GM12873 (cell line): ENCODE measurements around the gene ADAP1.
A peak's percentile ranks its signal among the peaks of the same experiment; 100 is the strongest.

Experiments
- TF ChIP-seq, protein P1 (sequence below): IDR thresholded peaks from 2 replicates; pipeline ENCODE4 v1.5.1; 2012; ENCODE audit warnings: low read depth, mild to moderate bottlenecking, moderate library complexity, low read length, control low read depth; ENCODE audit not compliant: insufficient read depth; ENCODE audit errors: missing control alignments

ADAP1 gene

DNA sequence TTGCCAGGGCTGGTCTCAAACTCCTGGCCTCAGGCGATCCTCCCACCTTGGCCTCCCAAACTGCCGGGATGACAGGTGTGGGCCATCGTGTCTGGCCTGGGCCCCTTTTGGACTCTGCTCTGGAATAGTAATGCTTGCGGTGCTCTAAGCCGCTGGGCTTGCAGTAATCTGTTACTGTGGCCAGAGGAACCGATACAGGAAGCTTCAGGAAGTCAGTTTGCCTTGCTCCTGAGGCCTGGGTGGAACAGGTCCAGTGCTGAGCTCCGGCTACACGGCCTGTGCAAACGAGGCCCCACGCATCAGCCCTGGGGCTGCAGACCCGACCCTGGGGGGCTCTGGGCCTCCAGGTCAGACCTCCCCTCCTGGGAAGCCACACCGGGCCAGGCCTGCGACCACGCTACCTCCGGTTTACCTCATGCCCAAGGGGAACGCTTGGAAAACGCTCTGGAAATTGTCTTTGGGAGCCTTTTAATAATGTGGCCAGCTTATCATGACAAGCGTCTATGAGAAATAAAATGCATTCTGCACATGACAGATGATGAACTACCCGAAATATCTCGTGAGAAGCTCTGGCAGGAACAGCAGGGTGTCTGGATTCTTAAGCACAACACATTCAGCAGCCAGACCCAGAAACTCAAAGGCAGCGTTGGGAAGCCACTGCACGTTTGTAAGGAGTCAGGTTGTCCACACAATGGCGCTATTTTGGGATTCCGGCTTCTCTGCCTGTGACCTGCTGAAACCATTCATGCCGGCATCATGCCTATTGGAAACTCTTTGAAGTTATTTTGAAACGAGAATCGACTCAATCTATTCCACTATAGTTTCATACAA lies 10.1 kb upstream of the ADAP1 start:
- TF ChIP-seq, protein P1, sequence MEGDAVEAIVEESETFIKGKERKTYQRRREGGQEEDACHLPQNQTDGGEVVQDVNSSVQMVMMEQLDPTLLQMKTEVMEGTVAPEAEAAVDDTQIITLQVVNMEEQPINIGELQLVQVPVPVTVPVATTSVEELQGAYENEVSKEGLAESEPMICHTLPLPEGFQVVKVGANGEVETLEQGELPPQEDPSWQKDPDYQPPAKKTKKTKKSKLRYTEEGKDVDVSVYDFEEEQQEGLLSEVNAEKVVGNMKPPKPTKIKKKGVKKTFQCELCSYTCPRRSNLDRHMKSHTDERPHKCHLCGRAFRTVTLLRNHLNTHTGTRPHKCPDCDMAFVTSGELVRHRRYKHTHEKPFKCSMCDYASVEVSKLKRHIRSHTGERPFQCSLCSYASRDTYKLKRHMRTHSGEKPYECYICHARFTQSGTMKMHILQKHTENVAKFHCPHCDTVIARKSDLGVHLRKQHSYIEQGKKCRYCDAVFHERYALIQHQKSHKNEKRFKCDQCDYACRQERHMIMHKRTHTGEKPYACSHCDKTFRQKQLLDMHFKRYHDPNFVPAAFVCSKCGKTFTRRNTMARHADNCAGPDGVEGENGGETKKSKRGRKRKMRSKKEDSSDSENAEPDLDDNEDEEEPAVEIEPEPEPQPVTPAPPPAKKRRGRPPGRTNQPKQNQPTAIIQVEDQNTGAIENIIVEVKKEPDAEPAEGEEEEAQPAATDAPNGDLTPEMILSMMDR, result peak; percentile 14

DNA sequence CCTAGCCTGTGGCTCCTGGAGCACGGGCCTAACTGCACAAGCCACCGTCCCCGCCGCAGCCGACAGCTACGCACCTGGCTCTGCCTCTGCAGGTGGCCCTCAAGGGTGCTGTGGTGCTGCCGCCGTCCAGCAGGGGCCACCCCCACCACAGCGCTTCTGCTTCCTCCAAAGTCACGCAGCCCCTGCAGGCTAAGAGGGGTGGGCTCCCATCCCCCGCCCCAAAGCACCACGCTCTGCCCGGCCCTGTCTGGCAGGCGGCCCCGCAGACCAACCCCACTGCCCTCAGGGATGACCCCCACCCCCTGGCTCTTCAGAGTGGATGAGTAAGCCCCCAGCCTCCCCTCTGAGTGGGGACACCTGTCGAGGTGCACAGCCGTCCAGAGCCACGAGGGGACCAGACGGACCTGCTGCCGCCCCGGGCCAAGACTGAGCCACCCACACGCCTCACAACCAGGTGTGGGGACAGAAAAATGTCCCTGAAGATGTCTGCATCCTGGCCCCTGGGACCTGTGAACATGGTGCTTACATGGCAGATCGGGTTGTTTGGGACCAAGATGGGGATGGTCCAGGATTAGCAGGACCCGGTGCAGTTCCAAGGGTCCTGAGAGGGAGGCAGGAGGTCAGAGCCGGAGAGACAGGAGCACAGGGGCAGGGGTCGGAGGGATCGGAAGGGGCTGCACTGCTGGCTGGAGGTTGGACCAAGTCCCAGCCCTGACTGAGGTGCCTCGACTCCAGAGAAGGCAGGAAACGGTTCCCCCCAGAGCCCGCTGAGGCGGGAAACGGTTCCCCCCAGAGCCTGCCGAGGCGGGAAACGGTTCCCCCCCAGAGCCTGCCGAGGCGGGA lies 9.0 kb upstream of the ADAP1 start:
- TF ChIP-seq, protein P1, result no peak

DNA sequence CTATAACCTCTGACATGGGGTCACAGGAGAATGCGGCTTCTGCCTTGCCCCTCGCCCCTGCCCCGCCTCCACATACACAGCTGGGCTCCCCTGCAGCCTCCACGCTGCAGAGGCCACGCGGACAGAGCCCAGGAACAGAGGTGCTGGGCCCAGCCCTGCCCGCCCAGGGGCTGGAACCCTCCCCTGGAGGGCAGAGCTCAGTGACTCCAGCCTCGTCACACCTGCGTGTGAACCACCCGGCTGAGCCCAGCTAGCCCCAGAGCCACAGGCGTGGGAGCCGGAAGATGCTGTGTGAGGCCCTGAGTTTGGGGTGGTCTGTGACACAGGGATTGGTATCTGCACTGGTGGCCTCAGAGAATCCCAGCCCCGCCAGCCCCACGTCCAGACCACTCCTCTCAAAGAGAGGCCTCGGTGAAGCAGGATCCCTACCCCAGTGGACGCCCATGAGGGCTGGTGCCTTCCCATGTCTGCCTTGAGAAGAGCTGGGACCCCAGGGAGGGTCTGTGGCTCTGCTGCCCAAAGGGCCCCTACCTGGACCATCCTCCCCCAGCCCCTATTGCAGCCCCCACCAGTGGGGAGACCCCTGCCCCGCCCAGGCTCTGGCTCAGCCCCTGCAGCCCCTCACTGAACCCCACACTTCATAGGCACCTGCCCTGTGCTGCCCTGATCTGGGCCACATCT lies 8.1 kb upstream of the ADAP1 start:
- TF ChIP-seq, protein P1, result no peak

DNA sequence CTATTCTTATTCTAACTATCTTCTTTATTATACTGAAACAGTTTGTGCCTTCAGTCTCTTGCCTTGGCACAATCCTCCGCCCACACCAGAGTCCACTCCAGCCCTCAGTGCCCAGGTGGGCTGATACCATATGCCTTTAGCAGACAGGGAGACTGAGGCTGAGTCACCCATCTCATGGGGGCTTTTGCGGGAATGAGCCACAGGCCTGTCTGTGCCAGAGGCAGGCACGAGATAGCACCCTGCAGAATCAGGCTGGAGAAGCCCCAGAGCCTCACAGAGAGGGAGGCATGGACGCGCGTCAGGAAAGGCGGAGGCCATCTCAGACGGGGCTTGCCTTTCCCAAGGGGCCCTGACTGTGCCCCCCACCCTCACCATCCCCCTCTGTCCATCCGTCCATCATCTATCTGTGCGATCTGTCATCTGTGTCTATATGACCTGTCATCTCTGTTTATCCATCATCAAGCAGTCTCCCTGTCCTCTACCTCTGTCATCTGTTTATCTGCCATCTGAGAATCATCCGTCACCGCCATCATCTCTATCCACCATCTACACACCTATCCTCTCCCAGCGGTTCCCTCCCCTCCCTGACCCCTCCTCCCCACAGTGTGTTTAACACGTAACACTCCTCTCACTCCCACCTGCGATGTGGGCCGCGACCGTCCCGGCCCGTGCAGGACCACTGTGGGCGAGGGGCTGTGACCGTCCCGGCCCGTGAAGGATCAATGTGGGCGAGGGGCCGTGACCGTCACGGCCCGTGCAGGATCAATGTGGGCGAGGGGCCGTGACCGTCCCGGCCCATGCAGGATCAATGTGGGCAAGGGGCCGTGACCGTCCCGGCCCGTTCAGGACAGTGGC lies 7.3 kb upstream of the ADAP1 start:
- TF ChIP-seq, protein P1, result no peak

DNA sequence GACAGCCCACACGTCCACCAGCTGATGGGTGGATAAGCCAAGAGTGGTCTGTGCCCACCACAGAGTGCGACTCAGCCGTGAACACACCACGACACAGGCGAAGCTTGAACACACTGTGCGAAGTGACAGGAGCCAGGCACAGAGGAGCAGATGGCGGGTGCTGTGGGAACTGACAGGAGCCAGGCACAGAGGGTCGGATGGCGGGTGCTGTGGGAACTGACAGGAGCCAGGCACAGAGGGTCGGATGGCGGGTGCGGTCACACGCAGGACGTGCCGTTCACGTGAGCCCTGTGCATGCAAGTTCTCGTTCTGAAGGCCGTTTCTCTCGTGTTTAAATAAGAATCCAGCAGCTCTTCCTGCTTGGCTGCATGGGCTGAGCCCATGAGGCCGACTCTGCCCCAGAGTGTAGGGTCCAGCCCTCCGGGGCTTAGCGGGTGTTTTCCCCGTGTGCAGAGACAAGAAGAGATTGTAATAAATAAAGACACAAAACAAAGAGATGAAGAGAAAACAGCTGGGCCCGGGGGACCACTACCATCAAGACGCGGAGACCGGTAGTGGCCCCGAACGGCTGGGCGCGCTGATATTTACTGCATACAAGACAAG lies 5.9 kb upstream of the ADAP1 start:
- TF ChIP-seq, protein P1, result no peak

DNA sequence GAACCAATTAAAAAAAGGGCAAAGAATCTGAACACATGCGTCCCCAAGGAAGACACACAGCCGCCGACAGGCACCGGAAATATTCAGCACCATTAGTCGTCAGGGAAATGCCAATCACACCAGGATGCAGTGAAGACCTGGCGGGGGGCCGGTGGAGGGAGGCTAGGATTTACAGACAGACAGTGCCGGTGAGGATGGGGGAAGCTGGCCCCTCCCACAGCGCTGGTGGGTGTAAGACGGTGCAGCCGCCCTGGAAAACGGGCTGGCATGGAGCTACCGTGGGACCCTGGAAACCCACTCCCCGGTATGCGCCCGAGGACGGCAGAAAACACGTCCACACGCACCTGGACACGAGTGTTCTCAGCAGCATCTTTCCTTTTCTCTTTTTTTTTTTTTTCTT lies 4.8 kb upstream of the ADAP1 start:
- TF ChIP-seq, protein P1, result no peak
